PC-9 (cell line): ENCODE measurements around the gene FOXJ3. TPM values are rescaled to one million over a fixed set of nuclear protein-coding genes. Genes with fewer than 3 reads are reported as not detected.
A peak's percentile ranks its signal among the peaks of the same experiment; 100 is the strongest.

Source experiments
- BruUV-seq: library from RNA; stranded (reverse); fragments of 400-500 nt; replicated peaks from 2 replicates; lab custom pipeline; 2021; lab: Mats Ljungman, UMichigan
- CTCF ChIA-PET: fragments of 300-600 bp; sonication (Branson Sonifier 250); formaldehyde crosslinking; loops from one replicate; lab custom pipeline; 2022; ENCODE audit warnings: antibody characterized with exemption; lab: Charles Lee
- POLR2A ChIA-PET: fragments of 300-600 bp; sonication (Branson Sonifier 250); formaldehyde crosslinking; loops from one replicate; lab custom pipeline; 2022; ENCODE audit warnings: antibody characterized with exemption; ENCODE audit not compliant: unreplicated experiment; lab: Charles Lee
- DNase-seq, 2 experiments: peaks; one replicate each; pipeline versions ENCODE4 v3.0.0 to v3.0.0-alpha.2; 2015 to 2022; ENCODE audit warnings: mixed read lengths in 1 of 2
- H2AFZ ChIP-seq: fragments of 200-600 bp; sonication (generic); 2 replicates; pipeline ENCODE4 v1.8.1; 2017; ENCODE audit warnings: antibody characterized with exemption
- H3F3A ChIP-seq: fragments of 200-600 bp; sonication (generic); 2 replicates; pipeline ENCODE4 v1.8.1; 2017; ENCODE audit warnings: antibody characterized with exemption, mild to moderate bottlenecking, low read depth; ENCODE audit not compliant: insufficient read depth
- H3K27ac ChIP-seq: fragments of 200-600 bp; sonication (generic); 2 replicates; pipeline ENCODE4 v1.6.1; 2016; ENCODE audit warnings: mixed run types
- H3K27me3 ChIP-seq: fragments of 200-600 bp; sonication (generic); 2 replicates; pipeline ENCODE4 v1.6.1; 2016; ENCODE audit warnings: low read depth, mixed run types; ENCODE audit not compliant: insufficient read depth
- H3K36me3 ChIP-seq: fragments of 200-600 bp; sonication (generic); 2 replicates; pipeline ENCODE4 v1.6.1; 2016; ENCODE audit warnings: low read depth, mixed run types
- H3K4me1 ChIP-seq: fragments of 200-600 bp; sonication (generic); replicated peaks from 2 replicates; pipeline ENCODE4 v1.6.1; 2016; ENCODE audit warnings: mixed run types; ENCODE audit not compliant: insufficient read depth
- H3K4me2 ChIP-seq: fragments of 200-600 bp; sonication (generic); 2 replicates; pipeline ENCODE4 v1.6.1; 2017; ENCODE audit warnings: mixed run types
- H3K4me3 ChIP-seq: fragments of 200-600 bp; sonication (generic); 2 replicates; pipeline ENCODE4 v1.6.1; 2016; ENCODE audit warnings: mixed run types
- H3K79me2 ChIP-seq: fragments of 200-600 bp; sonication (generic); 2 replicates; pipeline ENCODE4 v1.6.1; 2017; ENCODE audit warnings: low read depth, mixed run types
- H3K9me2 ChIP-seq: fragments of 200-600 bp; sonication (generic); 2 replicates; pipeline ENCODE4 v1.8.1; 2017; ENCODE audit warnings: mild to moderate bottlenecking; ENCODE audit not compliant: insufficient read depth
- H3K9me3 ChIP-seq: fragments of 200-600 bp; sonication (generic); 2 replicates; pipeline ENCODE4 v1.8.1; 2016; ENCODE audit warnings: low read depth; ENCODE audit not compliant: insufficient read depth
- H4K20me1 ChIP-seq: fragments of 200-600 bp; sonication (generic); 2 replicates; pipeline ENCODE4 v1.8.1; 2017; ENCODE audit not compliant: insufficient read depth
- CTCF ChIP-seq: fragments of 200-600 bp; sonication (generic); conservative IDR thresholded peaks from 2 replicates; pipeline ENCODE4 v1.6.1; 2017; ENCODE audit warnings: mixed run types, antibody characterized with exemption, mild to moderate bottlenecking, moderate library complexity
- EZH2 ChIP-seq: fragments of 200-600 bp; sonication (generic); IDR thresholded peaks from 2 replicates; pipeline ENCODE4 v1.8.0; 2017; ENCODE audit warnings: antibody characterized with exemption, low read depth
- intact Hi-C: fragments of 100-400 bp; cut with micrococcal nuclease; formaldehyde crosslinking; loops from one replicate; pipeline ENCODE4 v1.10.0; 2022; ENCODE audit not compliant: unreplicated experiment
- total RNA-seq: library from RNA; stranded (reverse); gene quantifications from 2 replicates; pipeline ENCODE4 v1.2.3, GENCODE V29; 2021

Gene FOXJ3
- total RNA-seq, 1 experiment from 2014 or later = 60.4 TPM

GRCh38 chr1:42164551-42165420 lies 170.2 kb downstream of the FOXJ3 start, which contains the start of gene GUCA2A:
Gene GUCA2A, minus strand, starts transcription at chr1:42164745. Its CDS starts 33 bp downstream, at chr1:42164712.
- TF ChIP-seq EZH2 = no peak
- TF ChIP-seq CTCF = no peak
- intact Hi-C loops = loop anchor here (1.0 to 10.0 kb wide), 4 partner anchors 12 to 602 kb away; partner anchors contain the start of genes C1orf50 and P3H1
- POLR2A ChIA-PET = interaction anchor here (0.5 to 1.5 kb wide), 6 partner anchors 13 to 1065 kb away, joined by 3 to 45 read pairs (median 7); no protein-coding TSS in a partner anchor
- no peaks in the 10 kb centered on the region for H3K36me3 ChIP-seq
- H3F3A ChIP-seq = peaks cover 20% of the 10 kb centered on the region
- H3K4me1 ChIP-seq = peaks cover 50% of the 10 kb centered on the region
- no peak for DNase-seq
- peak within 1 kb of the TSS; percentile 70 for H3K27ac ChIP-seq
- no peaks in the 10 kb centered on the region for H3K9me3 ChIP-seq
- no peak within 1 kb of the TSS for H3K4me3 ChIP-seq
- no TSS peak for BruUV-seq
- H3K9me2 ChIP-seq = no peaks in the 10 kb centered on the region
- peak within 1 kb of the TSS; percentile 64 for H3K4me2 ChIP-seq
- no peaks in the 10 kb centered on the region for H3K27me3 ChIP-seq
- CTCF ChIA-PET = interaction anchor here (1.2 to 1.5 kb wide), 2 partner anchors 9 to 13 kb away, joined by 4 to 5 read pairs; no protein-coding TSS in a partner anchor
- H4K20me1 ChIP-seq = no peaks in the 10 kb centered on the region
- H3K79me2 ChIP-seq = no peaks in the 10 kb centered on the region
- H2AFZ ChIP-seq = no peak within 1 kb of the TSS

GRCh38 chr1:42163536-42164503 lies 171.2 kb downstream of the FOXJ3 start:
- Histone ChIP-seq H3K27ac (no peak overlapping the region), H3F3A (peaks cover 15% of the 10 kb centered on the region), H2AFZ (no peak overlapping the region), H3K4me2 (no peak overlapping the region), H3K79me2 (no peaks in the 10 kb centered on the region), H3K36me3 (no peaks in the 10 kb centered on the region), H3K9me3 (no peaks in the 10 kb centered on the region), H3K27me3 (no peaks in the 10 kb centered on the region), H3K9me2 (no peaks in the 10 kb centered on the region), H3K4me1 (peaks cover 40% of the 10 kb centered on the region), H4K20me1 (no peaks in the 10 kb centered on the region), H3K4me3 (no peak overlapping the region)
- DNase-seq = no peak
- CTCF ChIA-PET = interaction anchor here (0.6 kb wide), 1 partner anchor 261 kb away, joined by 3 read pairs; no protein-coding TSS in a partner anchor
- POLR2A ChIA-PET = interaction anchor here (0.6 kb wide), 1 partner anchor 12 kb away, joined by 7 read pairs; no protein-coding TSS in a partner anchor
- no peak for TF ChIP-seq CTCF
- no peak for TF ChIP-seq EZH2
- intact Hi-C loops = loop anchor here (2.0 to 10.0 kb wide), 3 partner anchors 261 to 603 kb away; partner anchors contain the start of genes C1orf50 and P3H1
- BruUV-seq = no TSS peak

GRCh38 chr1:42163114-42163513 lies 171.9 kb downstream of the FOXJ3 start:
- POLR2A ChIA-PET = no interaction called here

More at GRCh38 chr1:42163114-42163513, 171.9 kb downstream of the FOXJ3 start:
- Histone ChIP-seq H3K27me3 (no peaks in the 10 kb centered on the region), H3K27ac (no peak overlapping the region), H3K4me2 (no peak overlapping the region), H3K36me3 (no peaks in the 10 kb centered on the region), H3K9me3 (no peaks in the 10 kb centered on the region), H3K9me2 (no peaks in the 10 kb centered on the region), H3K4me1 (peaks cover 33% of the 10 kb centered on the region), H2AFZ (no peak overlapping the region), H4K20me1 (no peaks in the 10 kb centered on the region), H3K4me3 (no peak overlapping the region), H3K79me2 (no peaks in the 10 kb centered on the region), H3F3A (peaks cover 15% of the 10 kb centered on the region)
- no TSS peak for BruUV-seq
- no peak for DNase-seq
- no peak for TF ChIP-seq CTCF
- intact Hi-C loops = loop anchor here (10.0 kb wide), 1 partner anchor 498 kb away; no protein-coding TSS in a partner anchor
- CTCF ChIA-PET = interaction anchor here (0.6 kb wide), 1 partner anchor 260 kb away, joined by 3 read pairs; no protein-coding TSS in a partner anchor
